GM19193 (cell line): ENCODE results near the gene LRRC2.

Experiments used
- POLR2A ChIP-seq: IDR thresholded peaks from 4 replicates; pipeline ENCODE4 v1.6.1; 2011; ENCODE audit not compliant: insufficient read depth, insufficient read length; ENCODE audit errors: extremely low read depth

LRRC2 gene

GRCh38 chr3:46545818-46546630, 20.1 kb downstream of the LRRC2 start:
- TF ChIP-seq POLR2A, result no peak

DNA sequence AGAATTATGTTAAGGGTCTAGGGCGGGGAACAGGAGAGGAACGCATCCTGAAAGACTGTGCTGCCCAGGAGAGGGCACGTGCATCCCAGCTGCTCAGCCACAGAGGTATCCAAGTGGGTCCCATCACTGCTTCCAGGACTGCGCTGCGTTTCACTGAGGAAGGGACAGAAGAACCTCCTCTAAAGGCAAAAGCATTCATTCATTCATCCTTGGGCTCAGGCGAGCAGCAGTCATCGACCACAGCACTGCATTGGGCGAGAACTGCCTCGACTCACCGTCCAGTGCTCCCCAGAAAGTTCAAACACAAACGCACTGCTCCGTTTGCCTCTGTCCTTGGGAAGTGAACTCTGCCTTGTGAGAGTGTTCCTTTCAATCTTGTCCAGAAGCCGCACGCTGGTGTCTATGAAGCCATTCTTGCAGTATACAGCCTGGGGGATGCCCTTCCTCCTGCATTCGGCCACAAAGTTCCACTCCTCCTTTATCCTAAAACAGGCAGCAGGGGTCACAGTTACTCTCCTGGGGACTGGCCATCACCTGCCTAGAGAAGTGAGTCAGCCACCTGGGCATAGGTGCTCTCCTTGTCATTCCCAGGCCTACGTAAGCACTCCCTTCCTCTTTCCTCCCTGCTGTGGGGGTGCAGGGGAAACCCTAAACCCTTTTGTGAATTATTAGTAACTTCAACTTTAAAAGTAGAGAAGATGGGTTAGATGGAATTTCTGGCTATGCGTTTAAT, 21.2 kb downstream of the LRRC2 start:
- no peak for TF ChIP-seq POLR2A

DNA sequence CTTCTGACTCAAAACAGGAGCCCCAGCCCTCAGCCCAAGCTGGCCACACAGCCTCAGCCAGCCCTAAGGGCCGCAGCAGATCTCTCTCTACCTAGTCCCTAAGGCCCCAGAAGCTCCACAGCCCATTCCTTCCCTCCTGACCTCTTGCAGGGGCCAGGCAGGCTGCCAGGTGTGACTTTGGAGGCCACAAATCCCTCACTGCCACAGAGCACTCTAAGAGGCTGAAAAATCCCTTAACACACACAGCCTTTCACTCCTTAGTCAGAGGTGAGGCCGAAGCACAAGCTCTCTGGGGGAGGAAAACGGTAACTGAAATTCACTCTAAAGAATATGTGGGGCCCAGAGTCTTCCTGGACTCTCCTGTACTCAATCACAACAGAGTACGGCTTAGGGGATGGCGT, 23.3 kb downstream of the LRRC2 start:
- no peak for TF ChIP-seq POLR2A

DNA sequence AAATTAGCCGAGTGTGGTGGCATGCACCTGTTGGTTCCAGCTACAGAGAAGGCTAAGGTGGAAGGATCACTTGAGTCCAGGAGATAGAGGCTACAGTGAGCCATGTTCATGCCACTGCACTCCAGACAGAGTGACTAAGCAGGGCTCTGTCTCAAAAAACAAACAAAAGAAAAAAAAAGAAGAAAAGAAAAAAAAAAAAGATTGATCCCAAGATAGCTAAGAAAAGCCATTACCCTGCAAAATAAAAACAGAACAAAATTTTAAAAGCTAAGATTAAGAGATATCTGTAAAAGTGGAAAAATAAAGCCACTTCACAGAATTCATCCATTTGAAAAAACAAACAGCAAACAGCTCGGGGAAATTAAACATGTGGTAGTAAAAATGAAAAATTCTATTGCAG, 23.8 kb downstream of the LRRC2 start:
- no peak for TF ChIP-seq POLR2A

DNA sequence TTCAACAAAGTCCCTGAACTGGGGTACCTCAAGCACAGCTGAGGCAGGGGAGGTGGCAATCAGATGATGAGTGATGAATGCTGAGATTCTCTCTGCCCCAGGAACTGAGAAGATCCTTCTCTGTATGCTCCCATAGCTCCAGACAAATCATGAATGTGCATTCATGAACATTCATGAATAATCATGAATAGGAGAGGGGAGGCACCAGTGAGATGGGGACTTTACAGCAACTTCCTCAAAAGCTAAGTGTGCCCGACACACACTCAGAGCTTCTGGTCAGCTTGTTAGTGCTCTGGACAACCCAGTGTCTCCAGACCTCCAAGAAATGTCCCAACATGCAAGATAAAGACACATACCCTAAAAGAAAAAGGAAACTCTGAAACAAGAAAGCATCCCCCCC, 24.3 kb downstream of the LRRC2 start:
- no peak for TF ChIP-seq POLR2A

DNA sequence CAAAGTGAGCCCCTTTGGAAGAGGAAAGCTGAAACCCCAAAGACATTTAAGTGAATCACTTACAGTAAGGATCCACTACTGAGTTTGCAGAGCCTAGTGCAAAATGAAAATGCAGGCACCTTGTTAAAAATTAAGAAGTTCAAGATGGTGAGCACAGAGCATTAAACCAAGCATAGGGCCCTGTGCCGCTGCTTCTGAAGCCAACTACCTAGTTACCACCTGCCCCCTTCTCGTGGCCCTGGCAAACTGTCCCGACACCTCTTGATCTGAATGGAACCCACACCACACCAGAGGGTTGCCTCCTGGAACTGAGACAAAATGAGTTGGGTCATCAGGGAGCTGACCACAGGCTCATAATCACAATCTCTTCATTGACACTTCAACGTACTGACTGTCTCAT, 25.6 kb downstream of the LRRC2 start:
- no peak for TF ChIP-seq POLR2A

GRCh38 chr3:46539443-46540005, 26.6 kb downstream of the LRRC2 start:
- no peak for TF ChIP-seq POLR2A

DNA sequence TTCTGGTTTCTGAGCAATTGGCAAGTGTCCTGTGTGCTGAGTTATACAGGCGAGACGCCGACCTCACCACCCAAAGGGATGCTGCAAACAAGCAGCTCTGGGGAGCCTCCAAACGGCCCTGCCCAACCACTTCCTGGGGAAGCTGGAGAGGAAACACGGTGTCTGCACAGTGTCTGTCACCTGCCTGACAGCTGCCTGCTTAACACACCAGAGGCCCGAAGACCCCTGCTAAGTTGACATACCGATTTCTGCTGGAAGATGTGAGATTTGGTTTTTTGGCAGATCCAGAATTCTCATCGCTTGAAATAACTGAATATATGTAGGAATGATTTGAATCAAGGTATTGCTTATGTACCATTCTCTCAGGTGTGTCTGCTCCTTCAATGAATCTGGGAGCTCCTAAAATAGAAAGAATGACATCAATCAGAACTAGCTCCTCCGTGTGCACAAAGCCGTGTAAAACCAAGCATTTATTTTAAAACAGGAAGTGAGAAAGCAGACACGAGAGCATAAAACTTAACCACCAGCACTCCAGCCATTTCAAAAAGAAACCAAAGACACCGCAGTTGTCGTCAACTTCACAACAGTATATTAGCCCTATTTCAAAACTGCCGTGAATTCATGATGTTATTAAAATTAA, 27.2 kb downstream of the LRRC2 start:
- no peak for TF ChIP-seq POLR2A

DNA sequence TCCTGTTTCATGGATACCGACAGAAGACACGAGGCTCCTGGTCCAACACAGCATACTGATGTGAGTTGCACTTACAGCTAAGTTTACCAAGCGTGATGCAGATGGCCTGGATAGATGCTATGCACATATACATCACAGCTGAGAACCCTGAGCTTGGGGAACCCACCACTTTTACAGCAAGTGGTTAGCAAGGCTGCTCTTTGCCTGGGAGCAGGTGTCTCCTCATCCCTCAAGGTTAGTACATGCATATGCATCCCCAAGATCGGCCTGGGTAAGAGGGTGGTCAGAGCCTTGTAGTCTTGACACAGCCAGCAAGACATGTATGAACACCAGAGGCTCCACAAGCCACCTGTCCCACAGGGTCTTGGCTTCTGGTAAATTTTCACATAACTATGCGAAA, 28.3 kb downstream of the LRRC2 start:
- no peak for TF ChIP-seq POLR2A

DNA sequence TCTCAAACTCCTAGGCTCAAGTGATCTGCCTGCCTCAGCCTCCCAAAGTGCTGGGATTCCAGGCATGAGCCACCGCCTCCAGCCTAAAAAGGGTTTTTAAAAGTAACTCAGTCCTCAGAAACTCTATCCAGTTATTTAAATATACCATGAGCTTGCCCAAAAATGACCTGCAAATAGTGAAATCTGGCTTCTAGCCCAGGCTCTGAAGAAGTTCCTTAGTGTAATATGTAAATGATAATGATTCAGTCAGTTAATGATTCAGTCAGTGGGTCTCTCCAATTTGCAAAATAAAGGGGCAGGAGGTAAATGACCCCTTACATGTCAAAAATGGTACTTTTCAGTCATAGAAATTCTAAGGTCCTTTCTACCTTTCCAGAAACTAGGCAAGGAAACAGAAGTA, 28.8 kb downstream of the LRRC2 start:
- no peak for TF ChIP-seq POLR2A

- no peak for TF ChIP-seq POLR2A
These were observed 29.3 kb downstream of the LRRC2 start for GRCh38 chr3:46536758-46537157.

- TF ChIP-seq POLR2A, result no peak
These were observed 30.4 kb downstream of the LRRC2 start for GRCh38 chr3:46535746-46536145.

GRCh38 chr3:46533091-46533490, 33.0 kb downstream of the LRRC2 start:
- TF ChIP-seq POLR2A, result no peak

DNA sequence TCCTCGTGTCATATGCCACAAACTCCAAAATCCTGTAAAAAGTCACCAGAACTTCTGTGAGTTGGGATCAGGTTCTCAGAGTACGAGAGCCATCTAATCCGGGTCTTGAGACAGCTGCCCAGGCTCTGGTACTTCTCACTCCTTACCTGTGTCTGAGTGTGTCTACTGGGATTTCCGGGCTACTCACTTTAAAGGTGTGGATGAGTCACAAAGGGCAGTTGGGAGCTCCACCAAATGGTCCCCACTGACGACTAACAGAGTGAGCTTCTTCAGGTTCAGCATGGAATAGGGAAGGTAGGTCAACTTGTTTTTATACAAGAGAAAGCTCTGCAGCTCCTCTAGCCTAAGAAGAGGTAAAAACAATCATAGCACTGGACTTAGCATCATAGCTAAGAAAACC, 38.9 kb downstream of the LRRC2 start:
- no peak for TF ChIP-seq POLR2A

- no peak for TF ChIP-seq POLR2A
These were observed 41.3 kb downstream of the LRRC2 start for GRCh38 chr3:46524832-46525231.
